ENCODE measurements around the gene FAM168A.
"Not testable (repeated sequence)": the region's sequence is repeated elsewhere in the genome, so short reads cannot be mapped to it uniquely, and the experiment has no call there.

The FAM168A gene

GRCh38 chr11:73451896-73452295 lies 146.0 kb downstream of the FAM168A start:
- ATAC-seq (ENCODE audit: low read depth) (no peak), DNase-seq (ENCODE audit: low spot score in 2 of 2) (no peak)
- Mint-ChIP-seq H3K36me3 (peaks cover 7% of the 10 kb centered on the region), H3K9me3 (no peaks in the 10 kb centered on the region), H3K27ac (no peak overlapping the region), H3K4me1 (no peaks in the 10 kb centered on the region), H3K4me3 (no peak overlapping the region), H3K27me3 (no peaks in the 10 kb centered on the region)

- no peak for DNase-seq (ENCODE audit: low spot score in 2 of 2)
- H3K4me1 Mint-ChIP-seq, result no peaks in the 10 kb centered on the region
- H3K9me3 Mint-ChIP-seq, result no peaks in the 10 kb centered on the region
- no peak overlapping the region for H3K4me3 Mint-ChIP-seq
- peaks cover 9% of the 10 kb centered on the region for H3K36me3 Mint-ChIP-seq
- no peaks in the 10 kb centered on the region for H3K27me3 Mint-ChIP-seq
- ATAC-seq (ENCODE audit: low read depth), result no peak
- peak overlapping the region; percentile 48 for H3K27ac Mint-ChIP-seq
Measured at GRCh38 chr11:73446766-73447165, 151.1 kb downstream of the FAM168A start.

DNA sequence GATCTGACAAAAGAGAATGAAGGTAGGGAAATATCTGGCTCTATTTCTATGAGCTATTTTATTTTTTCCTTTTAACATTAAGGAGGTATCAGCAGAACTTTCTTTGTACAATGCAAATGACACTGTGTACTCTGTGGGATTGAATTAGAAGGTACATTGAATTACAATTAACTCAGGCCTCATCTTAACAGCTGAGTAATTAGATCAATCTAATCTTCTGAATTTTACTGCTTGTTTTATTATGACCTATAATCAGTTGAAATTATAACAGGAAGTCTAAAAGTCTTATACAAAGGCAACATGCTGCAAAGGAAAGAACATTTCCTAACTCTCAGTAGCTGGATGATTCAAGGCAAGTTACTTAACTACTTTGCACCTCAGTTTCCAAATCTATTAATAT lies 151.9 kb downstream of the FAM168A start:
- H3K27me3 Mint-ChIP-seq, result no peaks in the 10 kb centered on the region
- ATAC-seq (ENCODE audit: low read depth) (no peak), DNase-seq (ENCODE audit: low spot score in 2 of 2) (no peak)
- no peak overlapping the region for H3K27ac Mint-ChIP-seq
- H3K36me3 Mint-ChIP-seq, result peaks cover 12% of the 10 kb centered on the region
- H3K4me1 Mint-ChIP-seq, result no peaks in the 10 kb centered on the region
- no peak overlapping the region for H3K4me3 Mint-ChIP-seq
- no peaks in the 10 kb centered on the region for H3K9me3 Mint-ChIP-seq

- H3K27ac Mint-ChIP-seq, result no peak overlapping the region
Measured at GRCh38 chr11:73439002-73439843, 158.7 kb downstream of the FAM168A start.

GRCh38 chr11:73436859-73437258 lies 161.1 kb downstream of the FAM168A start:
- not testable (repeated sequence) for H3K27me3 Mint-ChIP-seq

More at GRCh38 chr11:73439002-73439843, 158.7 kb downstream of the FAM168A start:
- no peaks in the 10 kb centered on the region for H3K27me3 Mint-ChIP-seq
- no peaks in the 10 kb centered on the region for H3K4me1 Mint-ChIP-seq
- H3K36me3 Mint-ChIP-seq, result peaks cover 7% of the 10 kb centered on the region
- DNase-seq (ENCODE audit: low spot score in 2 of 2) (no peak), ATAC-seq (ENCODE audit: low read depth) (no peak)
- H3K4me3 Mint-ChIP-seq, result no peak overlapping the region
- H3K9me3 Mint-ChIP-seq, result no peaks in the 10 kb centered on the region

DNA sequence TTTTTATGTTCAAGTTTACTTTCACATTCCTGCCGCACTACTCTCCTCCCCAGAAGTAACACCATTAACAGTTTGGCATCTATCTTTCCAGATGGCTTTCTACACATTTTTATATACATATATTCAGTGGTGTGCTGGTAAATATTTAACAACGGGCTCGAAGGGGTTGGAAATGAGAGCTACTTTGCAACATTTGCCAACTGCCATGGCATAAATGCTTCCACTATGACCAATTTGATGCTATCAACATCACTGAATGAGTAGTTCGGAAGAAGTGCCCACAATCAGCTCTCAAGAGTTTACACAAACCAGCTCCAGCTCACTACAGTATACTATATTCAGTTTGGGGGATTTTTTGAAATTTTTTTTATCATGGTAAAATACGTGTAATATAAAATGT lies 166.5 kb downstream of the FAM168A start:
- DNase-seq (ENCODE audit: low spot score in 2 of 2) (no peak), ATAC-seq (ENCODE audit: low read depth) (no peak)
- Mint-ChIP-seq H3K36me3 (peaks cover 1% of the 10 kb centered on the region), H3K4me1 (peaks cover 6% of the 10 kb centered on the region), H3K27me3 (no peaks in the 10 kb centered on the region), H3K27ac (no peak overlapping the region), H3K4me3 (no peak overlapping the region), H3K9me3 (no peaks in the 10 kb centered on the region)

More at GRCh38 chr11:73436859-73437258, 161.1 kb downstream of the FAM168A start:
- not testable (repeated sequence) for H3K4me3 Mint-ChIP-seq; ATAC-seq (ENCODE audit: low read depth); DNase-seq (ENCODE audit: low spot score in 2 of 2); H3K36me3 Mint-ChIP-seq; H3K4me1 Mint-ChIP-seq; H3K9me3 Mint-ChIP-seq; H3K27ac Mint-ChIP-seq

DNA sequence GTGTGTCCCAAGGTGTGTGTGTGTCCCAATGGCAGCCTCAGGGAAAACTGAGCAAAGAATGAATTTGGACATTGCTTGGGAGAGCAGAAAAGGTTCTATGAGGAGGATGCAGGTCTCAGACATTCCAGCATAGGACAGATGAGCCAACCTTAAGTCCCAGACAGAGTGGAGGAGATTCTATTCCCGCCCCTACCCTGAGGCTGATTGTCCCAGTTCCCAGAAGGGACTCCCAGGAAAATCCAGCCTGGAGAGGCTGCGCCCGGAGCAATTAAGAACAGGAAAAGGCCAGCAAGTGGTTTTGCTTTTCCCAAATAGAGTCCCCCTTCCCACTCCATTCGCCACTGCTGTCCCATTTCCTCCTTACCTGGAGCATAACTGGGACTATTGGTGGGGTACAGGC lies 167.6 kb downstream of the FAM168A start:
- no peak for DNase-seq (ENCODE audit: low spot score in 2 of 2)
- H3K27ac Mint-ChIP-seq, result no peak overlapping the region
- no peak for ATAC-seq (ENCODE audit: low read depth)
- no peak overlapping the region for H3K4me3 Mint-ChIP-seq
- no peaks in the 10 kb centered on the region for H3K9me3 Mint-ChIP-seq
- H3K27me3 Mint-ChIP-seq, result no peaks in the 10 kb centered on the region
- H3K4me1 Mint-ChIP-seq, result peaks cover 7% of the 10 kb centered on the region
- peaks cover 1% of the 10 kb centered on the region for H3K36me3 Mint-ChIP-seq

DNA sequence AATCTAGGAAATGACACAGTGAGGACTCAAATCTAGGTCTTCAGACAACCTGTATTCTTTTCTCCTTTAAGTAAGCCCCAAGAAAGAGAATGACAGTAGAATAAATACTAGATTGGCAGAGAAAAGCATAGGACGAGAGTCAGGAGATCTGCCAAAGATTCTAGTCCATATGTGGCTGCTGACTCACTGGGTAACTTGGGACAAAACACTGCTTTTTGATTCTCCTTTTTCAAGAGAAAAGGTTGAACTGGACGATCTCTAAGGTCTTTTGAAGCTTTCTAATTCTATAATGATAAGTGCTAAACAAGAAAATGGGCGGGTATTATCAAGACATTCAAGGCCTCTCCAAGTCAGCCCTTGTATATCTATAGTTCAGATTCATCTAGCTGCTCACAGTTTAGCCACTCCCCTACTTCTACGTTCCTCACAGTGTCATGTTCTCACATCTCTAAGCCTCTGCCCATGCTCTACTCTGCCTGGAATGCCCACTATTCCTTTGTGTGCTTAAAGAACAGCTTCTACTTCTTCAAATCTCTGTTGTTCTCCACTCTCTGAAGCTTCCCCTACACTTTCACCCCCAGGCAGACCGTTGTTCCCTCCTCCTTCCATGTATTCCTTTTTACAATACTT lies 168.7 kb downstream of the FAM168A start:
- ATAC-seq (ENCODE audit: low read depth) (no peak), DNase-seq (ENCODE audit: low spot score in 2 of 2) (no peak)
- Mint-ChIP-seq H3K36me3 (peaks cover 1% of the 10 kb centered on the region), H3K27me3 (no peaks in the 10 kb centered on the region), H3K27ac (no peak overlapping the region), H3K4me1 (peaks cover 9% of the 10 kb centered on the region), H3K4me3 (no peak overlapping the region), H3K9me3 (no peaks in the 10 kb centered on the region)

DNA sequence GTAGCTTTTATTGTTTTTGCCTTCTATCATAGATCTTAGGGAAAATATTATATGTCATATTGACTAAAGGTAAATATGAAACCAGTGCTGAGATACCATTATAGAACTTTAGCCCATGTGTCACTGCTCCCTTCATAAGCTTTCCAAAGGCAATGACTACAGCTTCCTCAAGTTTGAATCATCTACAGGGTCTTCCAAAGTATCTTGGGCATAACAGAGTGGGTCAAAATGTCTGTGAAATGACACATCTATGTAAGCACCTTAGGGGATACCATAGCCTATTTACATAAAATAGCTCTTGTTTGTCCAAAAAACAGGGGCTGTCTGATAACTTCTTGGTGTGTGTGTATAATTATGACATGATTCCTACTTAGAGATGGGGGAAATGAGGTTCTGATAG lies 169.2 kb downstream of the FAM168A start:
- H3K4me1 Mint-ChIP-seq, result peaks cover 9% of the 10 kb centered on the region
- H3K36me3 Mint-ChIP-seq, result peaks cover 1% of the 10 kb centered on the region
- DNase-seq (ENCODE audit: low spot score in 2 of 2) (no peak), ATAC-seq (ENCODE audit: low read depth) (no peak)
- no peak overlapping the region for H3K4me3 Mint-ChIP-seq
- H3K27me3 Mint-ChIP-seq, result no peaks in the 10 kb centered on the region
- H3K9me3 Mint-ChIP-seq, result no peaks in the 10 kb centered on the region
- H3K27ac Mint-ChIP-seq, result no peak overlapping the region

DNA sequence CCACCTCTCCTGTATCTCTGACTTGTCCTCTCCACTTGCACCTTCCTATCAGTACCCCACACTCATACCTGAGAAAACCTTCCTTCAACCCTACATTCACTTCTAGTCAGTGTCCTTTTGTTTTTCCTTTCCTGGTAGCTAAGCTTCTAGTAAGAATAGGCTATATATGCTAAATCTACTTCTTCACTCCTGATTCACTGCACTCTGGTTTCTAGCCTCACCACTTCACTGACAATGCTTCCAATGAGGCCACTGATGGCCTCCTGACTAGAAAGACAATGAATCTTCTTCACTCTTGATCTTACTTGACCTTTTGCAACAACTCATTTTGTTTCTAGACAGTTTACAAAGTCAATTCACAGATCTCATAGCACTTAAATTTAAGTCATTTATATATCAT lies 169.7 kb downstream of the FAM168A start:
- H3K27ac Mint-ChIP-seq, result no peak overlapping the region
- H3K36me3 Mint-ChIP-seq, result peaks cover 1% of the 10 kb centered on the region
- no peak overlapping the region for H3K4me3 Mint-ChIP-seq
- H3K4me1 Mint-ChIP-seq, result peaks cover 9% of the 10 kb centered on the region
- H3K27me3 Mint-ChIP-seq, result no peaks in the 10 kb centered on the region
- DNase-seq (ENCODE audit: low spot score in 2 of 2), result no peak
- H3K9me3 Mint-ChIP-seq, result no peaks in the 10 kb centered on the region
- no peak for ATAC-seq (ENCODE audit: low read depth)

- Mint-ChIP-seq H3K9me3 (no peaks in the 10 kb centered on the region), H3K36me3 (peaks cover 1% of the 10 kb centered on the region), H3K4me3 (no peak overlapping the region), H3K27me3 (no peaks in the 10 kb centered on the region), H3K4me1 (peaks cover 12% of the 10 kb centered on the region), H3K27ac (no peak overlapping the region)
- ATAC-seq (ENCODE audit: low read depth) (no peak), DNase-seq (ENCODE audit: low spot score in 2 of 2) (no peak)
Measured at GRCh38 chr11:73426219-73426850, 171.6 kb downstream of the FAM168A start.

DNA sequence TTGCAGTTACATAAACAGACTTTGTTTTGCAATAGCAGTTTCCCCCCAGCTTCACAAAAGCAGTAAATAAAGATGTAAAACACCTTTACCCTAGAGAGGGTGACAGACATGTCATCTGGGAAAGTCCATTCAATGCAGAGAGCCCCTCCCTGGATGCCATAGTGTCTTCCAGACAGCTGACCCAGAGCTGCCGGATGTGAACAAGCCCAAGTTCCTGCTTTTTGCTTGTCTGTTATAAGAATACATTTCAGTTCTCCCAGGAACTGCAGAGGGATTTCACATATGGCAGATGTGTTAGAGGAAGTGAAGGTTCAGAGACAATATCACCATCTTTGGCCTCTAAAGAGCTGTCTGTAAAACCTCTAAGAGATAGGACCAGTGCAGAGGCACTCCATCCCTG lies 172.8 kb downstream of the FAM168A start:
- Mint-ChIP-seq H3K4me3 (no peak overlapping the region), H3K36me3 (peaks cover 3% of the 10 kb centered on the region), H3K4me1 (peaks cover 12% of the 10 kb centered on the region), H3K9me3 (no peaks in the 10 kb centered on the region), H3K27me3 (no peaks in the 10 kb centered on the region), H3K27ac (no peak overlapping the region)
- ATAC-seq (ENCODE audit: low read depth) (no peak), DNase-seq (ENCODE audit: low spot score in 2 of 2) (no peak)

DNA sequence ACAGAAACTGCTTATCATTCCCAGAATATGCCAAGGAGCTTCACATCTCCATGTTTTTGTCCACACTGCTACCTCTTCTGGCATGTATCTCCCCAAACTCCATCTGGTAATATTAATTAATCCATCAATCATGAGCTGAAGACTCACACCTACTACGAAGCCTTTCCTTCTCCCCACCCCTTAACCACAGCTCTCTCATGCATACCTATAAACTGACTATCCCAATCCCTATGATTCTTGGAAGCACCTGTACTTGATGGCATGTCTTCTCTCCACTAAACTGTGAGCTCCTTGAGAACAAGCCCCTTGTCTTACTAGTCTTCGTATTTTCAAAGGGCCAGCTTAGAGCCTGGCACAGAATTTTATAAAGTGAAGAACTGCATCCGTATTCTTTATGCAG lies 174.4 kb downstream of the FAM168A start:
- Mint-ChIP-seq H3K36me3 (peaks cover 14% of the 10 kb centered on the region), H3K4me1 (peaks cover 10% of the 10 kb centered on the region), H3K27me3 (no peaks in the 10 kb centered on the region), H3K9me3 (no peaks in the 10 kb centered on the region), H3K4me3 (no peak overlapping the region), H3K27ac (peak overlapping the region; percentile 59)
- ATAC-seq (ENCODE audit: low read depth) (no peak), DNase-seq (ENCODE audit: low spot score in 2 of 2) (no peak)

DNA sequence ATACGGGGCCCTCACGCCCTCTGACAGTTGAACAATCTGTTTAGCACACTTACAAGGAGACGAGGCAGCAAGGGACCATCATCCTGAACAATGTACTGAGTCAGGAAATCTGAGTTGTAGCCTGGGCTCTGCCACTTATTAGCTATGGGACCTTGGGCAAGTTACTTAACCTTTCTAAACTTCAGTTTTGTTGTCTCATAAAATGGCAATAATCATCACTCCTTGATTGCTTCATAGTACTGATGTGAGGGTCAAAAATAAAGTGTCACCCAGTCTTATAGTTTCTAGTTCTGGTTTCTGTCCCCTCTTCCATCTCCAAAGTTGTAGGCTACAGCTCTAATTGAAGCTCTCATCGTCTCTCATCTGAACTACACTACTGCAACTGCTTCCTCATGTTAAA lies 175.0 kb downstream of the FAM168A start:
- Mint-ChIP-seq H3K27ac (peak overlapping the region; percentile 59), H3K4me1 (peaks cover 7% of the 10 kb centered on the region), H3K9me3 (peaks cover 2% of the 10 kb centered on the region), H3K27me3 (no peaks in the 10 kb centered on the region), H3K36me3 (peaks cover 20% of the 10 kb centered on the region), H3K4me3 (no peak overlapping the region)
- no peak for DNase-seq (ENCODE audit: low spot score in 2 of 2)
- no peak for ATAC-seq (ENCODE audit: low read depth)

All from memory B cell (primary cell).